Measurements from ENCODE around the gene IGLL1.

Gene IGLL1

GRCh38 chr22:23534201-23534850, 45.8 kb downstream of the IGLL1 start:
- no peak for DNase-seq (ENCODE audit: low spot score)
- TF ChIP-seq, protein P1, sequence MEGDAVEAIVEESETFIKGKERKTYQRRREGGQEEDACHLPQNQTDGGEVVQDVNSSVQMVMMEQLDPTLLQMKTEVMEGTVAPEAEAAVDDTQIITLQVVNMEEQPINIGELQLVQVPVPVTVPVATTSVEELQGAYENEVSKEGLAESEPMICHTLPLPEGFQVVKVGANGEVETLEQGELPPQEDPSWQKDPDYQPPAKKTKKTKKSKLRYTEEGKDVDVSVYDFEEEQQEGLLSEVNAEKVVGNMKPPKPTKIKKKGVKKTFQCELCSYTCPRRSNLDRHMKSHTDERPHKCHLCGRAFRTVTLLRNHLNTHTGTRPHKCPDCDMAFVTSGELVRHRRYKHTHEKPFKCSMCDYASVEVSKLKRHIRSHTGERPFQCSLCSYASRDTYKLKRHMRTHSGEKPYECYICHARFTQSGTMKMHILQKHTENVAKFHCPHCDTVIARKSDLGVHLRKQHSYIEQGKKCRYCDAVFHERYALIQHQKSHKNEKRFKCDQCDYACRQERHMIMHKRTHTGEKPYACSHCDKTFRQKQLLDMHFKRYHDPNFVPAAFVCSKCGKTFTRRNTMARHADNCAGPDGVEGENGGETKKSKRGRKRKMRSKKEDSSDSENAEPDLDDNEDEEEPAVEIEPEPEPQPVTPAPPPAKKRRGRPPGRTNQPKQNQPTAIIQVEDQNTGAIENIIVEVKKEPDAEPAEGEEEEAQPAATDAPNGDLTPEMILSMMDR (IDR thresholded peaks at IDR 0.05; ENCODE audit: borderline replicate concordance, control extremely low read depth, extremely low read depth, insufficient read depth, missing control alignments) = no peak
- in situ Hi-C loops (cut with MboI; ENCODE audit: low sequenced_read_pairs, unreplicated experiment) = no loop called here

DNA sequence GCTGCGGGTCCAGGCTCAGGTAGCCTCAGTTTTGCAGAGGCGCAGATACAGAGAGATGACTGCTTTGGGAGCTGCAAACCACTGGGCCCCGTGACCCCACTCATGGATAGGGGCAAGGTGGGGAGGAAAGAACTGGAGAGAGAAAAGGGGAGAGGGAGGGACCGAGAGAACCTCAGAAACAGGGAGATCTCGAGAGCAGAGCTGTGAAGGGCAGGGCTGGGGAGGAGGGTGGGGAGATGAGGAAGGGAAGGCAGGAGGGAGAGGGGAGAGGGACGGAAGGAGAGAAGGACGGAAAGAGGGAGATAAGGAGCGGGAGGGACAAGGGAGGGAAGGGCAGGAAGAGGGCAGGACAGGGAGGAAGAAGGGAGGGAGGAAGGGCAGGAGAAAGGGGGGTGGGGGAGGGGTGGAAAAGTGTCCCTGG, 46.3 kb downstream of the IGLL1 start:
- DNase-seq (ENCODE audit: low spot score) = no peak
- in situ Hi-C loops (cut with MboI; ENCODE audit: low sequenced_read_pairs, unreplicated experiment) = no loop called here
- TF ChIP-seq, protein P1 (IDR thresholded peaks at IDR 0.05; ENCODE audit: borderline replicate concordance, control extremely low read depth, extremely low read depth, insufficient read depth, missing control alignments) = no peak

DNA sequence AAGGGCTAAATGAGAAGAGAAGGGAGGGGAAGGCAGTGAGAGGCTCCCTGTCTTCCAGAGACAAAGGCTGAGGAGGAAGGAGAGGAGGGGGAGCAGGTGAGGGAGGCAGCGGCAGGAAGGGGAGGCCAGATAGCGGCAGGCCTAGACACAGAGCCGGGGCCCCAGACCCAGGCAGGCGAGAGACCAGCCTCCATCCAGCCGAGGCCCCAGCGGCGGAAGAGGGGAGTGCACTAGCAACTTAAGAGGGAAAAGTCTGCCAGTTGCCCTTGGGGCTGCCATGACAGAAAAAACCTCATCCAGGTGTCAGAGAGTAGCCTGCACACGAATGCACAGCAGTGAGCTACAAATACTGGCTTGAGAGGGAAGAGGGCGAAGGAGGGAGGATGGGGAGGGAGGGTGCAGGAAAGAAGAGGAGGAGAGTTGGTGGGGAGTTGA, 46.7 kb downstream of the IGLL1 start:
- in situ Hi-C loops (cut with MboI; ENCODE audit: low sequenced_read_pairs, unreplicated experiment) = no loop called here
- DNase-seq (ENCODE audit: low spot score) = peak; percentile 66
- TF ChIP-seq, protein P1 (IDR thresholded peaks at IDR 0.05; ENCODE audit: borderline replicate concordance, control extremely low read depth, extremely low read depth, insufficient read depth, missing control alignments) = peak; percentile 15

DNA sequence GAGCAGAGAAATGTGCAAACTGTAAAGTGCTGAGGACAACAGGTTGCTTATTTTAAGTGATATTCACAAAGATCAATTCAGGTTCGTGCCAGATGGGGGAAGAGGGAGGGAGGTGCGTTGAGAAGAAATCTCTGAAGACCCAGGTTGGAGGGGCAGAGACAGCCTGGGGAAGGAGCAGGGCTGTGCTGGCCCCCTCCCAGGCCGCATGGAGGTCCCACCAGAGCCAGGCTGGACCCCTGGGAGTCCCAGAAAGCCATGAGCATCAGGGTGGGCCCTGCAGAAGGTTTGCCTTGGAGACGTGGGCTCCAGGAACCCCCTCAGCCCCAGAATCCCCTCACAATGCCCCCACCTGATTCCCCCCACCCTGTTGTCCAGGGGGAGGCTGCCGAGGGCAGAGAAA, 47.4 kb downstream of the IGLL1 start:
- no peak for DNase-seq (ENCODE audit: low spot score)
- TF ChIP-seq, protein P1 (IDR thresholded peaks at IDR 0.05; ENCODE audit: borderline replicate concordance, control extremely low read depth, extremely low read depth, insufficient read depth, missing control alignments) = no peak
- in situ Hi-C loops (cut with MboI; ENCODE audit: low sequenced_read_pairs, unreplicated experiment) = no loop called here

GRCh38 chr22:23531966-23532705, 48.0 kb downstream of the IGLL1 start:
- in situ Hi-C loops (cut with MboI; ENCODE audit: low sequenced_read_pairs, unreplicated experiment) = no loop called here
- TF ChIP-seq, protein P1 (IDR thresholded peaks at IDR 0.05; ENCODE audit: borderline replicate concordance, control extremely low read depth, extremely low read depth, insufficient read depth, missing control alignments) = no peak
- DNase-seq (ENCODE audit: low spot score) = no peak

GRCh38 chr22:23531283-23531956, 48.7 kb downstream of the IGLL1 start:
- no peak for DNase-seq (ENCODE audit: low spot score)
- in situ Hi-C loops (cut with MboI; ENCODE audit: low sequenced_read_pairs, unreplicated experiment) = no loop called here
- TF ChIP-seq, protein P1 (IDR thresholded peaks at IDR 0.05; ENCODE audit: borderline replicate concordance, control extremely low read depth, extremely low read depth, insufficient read depth, missing control alignments) = no peak
